Lung (tissue), 12 donors: ENCODE data around the gene SH3RF2. TPM values are rescaled to one million over a fixed set of nuclear protein-coding genes. Genes with fewer than 3 reads are reported as not detected.

Experiments
- ATAC-seq: fragments of 200-7000 bp; cut with Tn5 transposase; one replicate; pipeline ENCODE4 v1.9.1; 2020; ENCODE audit warnings: moderate number of reproducible peaks; ENCODE audit not compliant: insufficient read depth, low FRiP score
- DNase-seq, 3 donors: peaks; one replicate each; pipeline ENCODE4 v3.0.0-alpha.2; 2013 to 2017
- H3K27ac ChIP-seq, 2 donors: one replicate each; pipeline ENCODE4 v1.5.1; 2013; ENCODE audit warnings: mild to moderate bottlenecking in 2 of 2, moderate library complexity in 2 of 2, control low read depth in 1 of 2, inconsistent platforms in 1 of 2, low read depth in 1 of 2, low read length in 1 of 2
- H3K27me3 ChIP-seq, 3 donors: one replicate each; pipeline ENCODE4 v1.5.1; 2013; ENCODE audit warnings: low read length in 2 of 3; ENCODE audit not compliant: control insufficient read depth in 3 of 3, insufficient read depth in 3 of 3
- H3K36me3 ChIP-seq, 4 donors: one replicate each; pipeline ENCODE4 v1.5.1; 2013; ENCODE audit warnings: low read length in 4 of 4, mild to moderate bottlenecking in 1 of 4, moderate library complexity in 1 of 4; ENCODE audit not compliant: control insufficient read depth in 4 of 4, insufficient read depth in 4 of 4
- H3K4me1 ChIP-seq, 5 donors: one replicate each; pipeline ENCODE4 v1.5.1; 2013; ENCODE audit warnings: low read length in 5 of 5, mild to moderate bottlenecking in 2 of 5, moderate library complexity in 1 of 5; ENCODE audit not compliant: control insufficient read depth in 5 of 5, insufficient read depth in 5 of 5
- H3K4me3 ChIP-seq: one replicate; pipeline ENCODE4 v1.5.1; 2013; ENCODE audit warnings: mild to moderate bottlenecking, control low read depth, moderate library complexity
- H3K9ac ChIP-seq, 2 donors: one replicate each; pipeline ENCODE4 v1.5.1; 2013; ENCODE audit warnings: low read length in 2 of 2, control low read depth in 1 of 2; ENCODE audit not compliant: insufficient read depth in 1 of 2
- H3K9me3 ChIP-seq, 4 donors: one replicate each; pipeline ENCODE4 v1.5.1; 2013; ENCODE audit warnings: low read length in 3 of 4, mild to moderate bottlenecking in 1 of 4, moderate library complexity in 1 of 4; ENCODE audit not compliant: control insufficient read depth in 4 of 4, insufficient read depth in 3 of 4
- CTCF ChIP-seq: IDR thresholded peaks from 2 replicates; pipeline ENCODE4 v1.5.1; 2012; ENCODE audit warnings: mild to moderate bottlenecking; ENCODE audit errors: control extremely low read depth, extremely low read depth
- WGBS, 2 donors: extraction: QIAGEN DNeasy Blood & Tissue Kit; methylation state at CpG; one replicate each; pipeline ENCODE4 v1.1.7; 2013; 5-methylcytosine and 5-hydroxymethylcytosine counted together
- polyA plus RNA-seq, 2 donors: library from polyadenylated mRNA; stranded (reverse); fragments of 200-250 nt; gene quantifications; one replicate each; pipeline ENCODE4 v1.2.1, GENCODE V29; 2013
- total RNA-seq, 2 donors: library from RNA; depleted of rRNA in 1 of 2; stranded (reverse); fragments of >200 nt in 1 of 2; gene quantifications; one replicate each; pipeline ENCODE4 v1.2.1, GENCODE V29; 2014 to 2021
- donor health status: control.
- donor health status: control.
- donor health status: Bipolar disorder and iron deficiency.
- donor health status: healthy.
- donor health status: DM: yes; HTN: yes; CAD: no.

Gene SH3RF2
- total and polyA plus RNA-seq, 4 donors, result 1.3 to 14.3 (median 5.0) TPM

DNA sequence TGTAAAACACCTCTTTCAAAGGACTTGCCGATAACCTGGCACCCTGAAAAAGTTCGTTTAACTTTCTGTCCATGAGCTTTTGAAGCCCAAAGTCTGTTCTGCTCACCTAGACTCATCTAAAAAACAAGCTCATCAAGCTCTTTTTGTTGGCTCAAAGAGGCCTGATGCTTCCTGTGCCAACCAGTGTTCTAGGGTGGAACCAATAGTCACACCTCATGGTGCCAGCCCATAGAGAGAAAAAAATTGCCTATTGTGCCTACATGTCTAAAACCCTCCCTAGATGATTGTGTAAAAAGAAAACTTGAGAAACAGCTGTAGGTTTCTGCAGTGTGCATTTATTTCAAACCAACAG, 4.7 kb downstream of the SH3RF2 start:
- H3K27ac ChIP-seq, result no peak overlapping the region
- peaks cover 0 to 44% (median 11%) of the 10 kb centered on the region in 3 donors for H3K27me3 ChIP-seq
- peaks cover 0 to 13% (median 3%) of the 10 kb centered on the region in 5 donors for H3K4me1 ChIP-seq
- TF ChIP-seq CTCF, result no peak
- WGBS, 2 donors, result 66 to 80% methylated on average over 2 of the region's 2 CpGs
- H3K9me3 ChIP-seq, result peaks cover 0 to 3% (median 0%) of the 10 kb centered on the region in 4 donors
- H3K4me3 ChIP-seq, result no peak overlapping the region
- no peak overlapping the region for H3K9ac ChIP-seq
- no peaks in the 10 kb centered on the region for H3K36me3 ChIP-seq
- no peak for ATAC-seq
- DNase-seq, result no peak

DNA sequence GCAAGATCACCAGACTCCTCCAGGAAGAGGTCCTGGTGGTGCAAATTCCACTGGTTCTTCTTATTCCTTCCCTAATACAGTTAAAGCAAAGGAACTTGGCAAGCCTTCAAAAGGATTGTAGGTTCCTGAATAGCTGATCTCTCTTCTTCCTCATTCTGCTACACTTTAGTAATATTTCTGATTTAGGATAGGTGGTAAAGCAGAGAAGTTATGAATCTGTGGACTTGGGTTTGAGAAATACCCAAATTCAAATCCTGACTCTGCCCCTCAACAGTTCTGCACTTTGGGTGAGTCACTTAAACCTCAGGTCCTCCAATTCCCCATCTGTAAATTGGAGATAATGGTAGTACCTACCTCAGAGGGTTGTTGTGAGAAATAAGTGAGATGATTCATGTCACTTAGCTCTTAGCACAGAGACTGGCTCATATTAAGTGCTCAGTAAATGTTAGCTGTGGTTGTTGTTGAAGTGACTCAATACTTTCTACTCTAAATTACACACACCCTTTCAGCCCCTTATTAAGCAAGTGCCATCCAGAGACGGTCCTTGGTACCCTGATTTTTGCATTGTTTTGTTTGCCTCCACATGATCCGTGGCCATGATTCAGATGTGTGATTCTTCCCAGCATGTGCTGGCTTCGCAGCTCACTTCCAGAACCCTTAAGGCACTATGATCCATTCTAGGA, 5.2 kb downstream of the SH3RF2 start:
- no peak for TF ChIP-seq CTCF
- Histone ChIP-seq H3K36me3 (no peaks in the 10 kb centered on the region), H3K9ac (no peak overlapping the region), H3K4me1 (peaks cover 0 to 8% (median 3%) of the 10 kb centered on the region in 5 donors), H3K27ac (no peak overlapping the region), H3K9me3 (peaks cover 0 to under 1% (median 0%) of the 10 kb centered on the region in 4 donors), H3K27me3 (peaks cover 0 to 44% (median 11%) of the 10 kb centered on the region in 3 donors), H3K4me3 (no peak overlapping the region)
- WGBS, 2 donors, result 58 to 63% methylated on average over 3 of the region's 3 CpGs
- ATAC-seq (peak; percentile 62), DNase-seq (no peak)

DNA sequence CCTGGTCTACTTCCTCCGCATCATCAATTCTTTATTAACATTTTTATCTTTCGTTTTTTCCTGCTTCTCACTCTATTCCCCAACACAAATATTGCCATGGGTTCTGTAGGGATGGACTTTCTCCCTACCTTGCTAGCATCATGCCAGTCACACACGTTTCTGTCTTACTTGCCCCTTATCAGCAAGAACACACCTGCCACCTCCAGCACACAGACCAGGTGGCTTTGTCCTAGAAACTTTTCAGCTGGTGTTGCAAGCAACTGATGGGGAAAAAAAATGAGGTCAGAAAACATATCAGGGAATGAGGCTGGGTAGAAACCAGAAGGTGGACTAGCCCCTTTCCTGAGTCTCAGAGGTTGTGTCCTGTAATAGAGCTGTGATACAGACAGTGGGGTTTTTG, 5.8 kb downstream of the SH3RF2 start:
- H3K9ac ChIP-seq, result no peak overlapping the region
- H3K27ac ChIP-seq, result no peak overlapping the region
- TF ChIP-seq CTCF, result no peak
- H3K4me3 ChIP-seq, result no peak overlapping the region
- H3K9me3 ChIP-seq, result no peaks in the 10 kb centered on the region
- WGBS, 2 donors, result 67% methylated on average over 3 of the region's 3 CpGs
- ATAC-seq (no peak), DNase-seq (no peak)
- no peaks in the 10 kb centered on the region for H3K36me3 ChIP-seq
- H3K27me3 ChIP-seq, result peaks cover 0 to 40% (median 11%) of the 10 kb centered on the region in 3 donors
- H3K4me1 ChIP-seq, result peaks cover 0 to 5% (median 3%) of the 10 kb centered on the region in 5 donors

DNA sequence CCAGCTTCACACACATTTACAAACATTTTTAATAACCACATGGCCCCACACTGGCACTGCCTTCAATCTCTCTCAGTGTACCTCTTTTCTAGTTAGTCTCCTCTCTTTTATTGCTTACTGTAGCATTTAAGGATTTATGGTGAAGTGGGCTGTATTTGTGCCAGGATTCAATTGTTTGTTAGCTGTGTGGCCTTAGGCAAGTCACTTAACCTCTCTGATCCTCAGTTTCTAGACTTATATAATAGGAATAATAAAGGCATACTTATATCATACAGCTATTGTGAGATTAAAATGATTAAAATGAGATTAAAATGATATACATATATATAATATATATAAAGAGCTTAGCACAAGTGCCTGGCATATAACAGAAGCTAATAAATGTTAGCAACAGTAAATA, 6.4 kb downstream of the SH3RF2 start:
- no peaks in the 10 kb centered on the region for H3K9me3 ChIP-seq
- no peak for DNase-seq
- H3K9ac ChIP-seq, result no peak overlapping the region
- peaks cover 0 to 5% (median 3%) of the 10 kb centered on the region in 5 donors for H3K4me1 ChIP-seq
- peaks cover 0 to 38% (median 7%) of the 10 kb centered on the region in 3 donors for H3K27me3 ChIP-seq
- no peak overlapping the region for H3K27ac ChIP-seq
- no peak for ATAC-seq
- H3K36me3 ChIP-seq, result no peaks in the 10 kb centered on the region
- H3K4me3 ChIP-seq, result no peak overlapping the region
- no peak for TF ChIP-seq CTCF
